GM12878 (cell line): ENCODE measurements around the gene ABCG4. TPM values are rescaled to one million over a fixed set of nuclear protein-coding genes. Genes with fewer than 3 reads are reported as not detected.

ENCODE experiments used
- ATAC-seq: fragments of 200-7000 bp; cut with Tn5 transposase; 3 replicates; pipeline ENCODE4 v1.9.1; 2020; ENCODE audit warnings: mild to moderate bottlenecking, moderate library complexity
- BruUV-seq: library from RNA; stranded (reverse); fragments of 400-500 nt; replicated peaks from 2 replicates; lab custom pipeline; 2021; lab: Mats Ljungman, UMichigan
- CTCF ChIA-PET: fragments of 300-600 bp; sonication (Branson Sonifier 250); formaldehyde crosslinking; extraction: SDS; loops from one replicate; lab custom pipeline; 2021; ENCODE audit warnings: inconsistent platforms; lab: Yijun Ruan, JAX
- POLR2A ChIA-PET: fragments of 350-600 bp; formaldehyde crosslinking; extraction: SDS; loops from one replicate; lab custom pipeline; 2021; ENCODE audit warnings: inconsistent platforms; lab: Charles Lee
- RAD21 ChIA-PET: fragments of 300-600 bp; sonication (Branson Sonifier 250); formaldehyde crosslinking; loops from one replicate; lab custom pipeline; 2023; ENCODE audit warnings: antibody characterized with exemption; ENCODE audit not compliant: unreplicated experiment; lab: Charles Lee
- SMC1A ChIA-PET: fragments of 300-600 bp; sonication (Branson Sonifier 250); formaldehyde crosslinking; loops from one replicate; lab custom pipeline; 2023; ENCODE audit not compliant: unreplicated experiment, uncharacterized antibody; lab: Charles Lee
- DNase-seq: peaks from one replicate; pipeline ENCODE4 v3.0.0-alpha.2; 2011; ENCODE audit warnings: low read depth, low spot score
- FAIRE-seq: peaks from 3 replicates; lab custom pipeline; 2011; peaks lifted over from hg19 to GRCh38; lab: Jason Lieb, UNC
- H2AFZ ChIP-seq: 2 replicates; pipeline ENCODE4 v1.6.0; 2011; ENCODE audit warnings: low read depth, low read length, control low read depth; ENCODE audit not compliant: control insufficient read depth
- H3K27ac ChIP-seq: 2 replicates; pipeline ENCODE4 v1.5.1; 2011; ENCODE audit warnings: control low read depth; ENCODE audit not compliant: control insufficient read depth, insufficient read depth
- H3K27me3 ChIP-seq, 2 experiments: replicated peaks in 1 of 2; 2 replicates each; pipeline versions ENCODE4 v1.6.0 to v1.6.1; 2011; ENCODE audit warnings: low read length in 1 of 2; ENCODE audit not compliant: control insufficient read depth in 2 of 2, insufficient read depth in 2 of 2
- H3K36me3 ChIP-seq, 2 experiments: 2 replicates each; pipeline ENCODE4 v1.5.1; 2011; ENCODE audit warnings: low read length in 1 of 2; ENCODE audit not compliant: control insufficient read depth in 2 of 2, insufficient read depth in 2 of 2
- H3K4me1 ChIP-seq: 2 replicates; pipeline ENCODE4 v1.6.1; 2011; ENCODE audit warnings: mild to moderate bottlenecking, low read length, moderate library complexity, mixed read lengths; ENCODE audit not compliant: control insufficient read depth, insufficient read depth
- H3K4me2 ChIP-seq: 2 replicates; pipeline ENCODE4 v1.6.0; 2011; ENCODE audit warnings: control low read depth; ENCODE audit not compliant: control insufficient read depth, insufficient read depth
- H3K4me3 ChIP-seq: fragments of 200-600 bp; sonication (generic); 2 replicates; pipeline ENCODE4 v1.5.1; 2016
- H3K79me2 ChIP-seq: 2 replicates; pipeline ENCODE4 v1.6.0; 2011; ENCODE audit warnings: low read length; ENCODE audit not compliant: control insufficient read depth, insufficient read depth
- H3K9ac ChIP-seq: 2 replicates; pipeline ENCODE4 v1.8.0; 2011; ENCODE audit warnings: low read length, control low read depth, mixed read lengths; ENCODE audit not compliant: control insufficient read depth, insufficient read depth
- H3K9me3 ChIP-seq: replicated peaks from 3 replicates; pipeline ENCODE4 v1.5.1; 2011; ENCODE audit warnings: mild to moderate bottlenecking, low read length; ENCODE audit not compliant: control insufficient read depth, insufficient read depth
- H4K20me1 ChIP-seq: 2 replicates; pipeline ENCODE4 v1.6.0; 2011; ENCODE audit not compliant: control insufficient read depth, insufficient read depth
- BCL11A ChIP-seq: IDR thresholded peaks from 2 replicates; pipeline ENCODE4 v1.6.1; 2011; ENCODE audit warnings: low read depth, low read length
- BMI1 ChIP-seq: fragments of 450-650 bp; IDR thresholded peaks from 2 replicates; pipeline ENCODE4 v1.6.1; 2016; ENCODE audit warnings: mild to moderate bottlenecking, moderate library complexity, borderline replicate concordance
- CREM ChIP-seq: IDR thresholded peaks from 2 replicates; pipeline ENCODE4 v1.6.1; 2014; ENCODE audit warnings: antibody characterized with exemption, low read depth
- IRF4 ChIP-seq: IDR thresholded peaks from 2 replicates; pipeline ENCODE4 v1.6.1; 2011; ENCODE audit warnings: low read depth, low read length
- MYB ChIP-seq: fragments of 150-350 bp; IDR thresholded peaks from 2 replicates; pipeline ENCODE4 v1.6.1; 2014; ENCODE audit warnings: mild to moderate bottlenecking, low read depth, low read length, borderline replicate concordance
- PAX5 ChIP-seq: IDR thresholded peaks from 2 replicates; pipeline ENCODE4 v1.6.1; 2011; ENCODE audit warnings: low read depth, low read length, borderline replicate concordance
- SMAD1 ChIP-seq: fragments of 450-650 bp; IDR thresholded peaks from 2 replicates; pipeline ENCODE4 v1.6.1; 2018; ENCODE audit warnings: mild to moderate bottlenecking, low read depth; ENCODE audit not compliant: partially characterized antibody
- SMAD5 ChIP-seq: IDR thresholded peaks from 2 replicates; pipeline ENCODE4 v1.6.1; 2016; ENCODE audit warnings: antibody characterized with exemption, low read depth
- SRF ChIP-seq, 2 experiments: IDR thresholded peaks; 2 replicates each; pipeline ENCODE4 v1.6.1; 2011; ENCODE audit warnings: low read depth in 2 of 2, low read length in 2 of 2, mild to moderate bottlenecking in 1 of 2, moderate library complexity in 1 of 2
- YY1 ChIP-seq: IDR thresholded peaks from 2 replicates; pipeline ENCODE4 v1.6.1; 2011; ENCODE audit warnings: low read depth, mild to moderate bottlenecking, low read length
- WGBS: methylation state at CpG from one replicate; pipeline ENCODE4 v1.1.6; 2016; ENCODE audit warnings: low lambda C conversion rate; ENCODE audit not compliant: insufficient replicate concordance, insufficient coverage; ENCODE audit errors: missing lambda C conversion rate; 5-methylcytosine and 5-hydroxymethylcytosine counted together
- in situ Hi-C: fragments of 300-500 bp; cut with MboI; formaldehyde crosslinking; loops from 9 replicates; pipeline ENCODE4 v1.14.3; 2018; ENCODE audit warnings: mixed read lengths
- intact Hi-C: fragments of 100-400 bp; cut with micrococcal nuclease; formaldehyde crosslinking; loops from one replicate; pipeline ENCODE4 v1.14.2; 2022; ENCODE audit not compliant: unreplicated experiment
- polyA plus RNA-seq, 11 experiments: library from polyadenylated mRNA; depleted of rRNA in 4 of 11; unstranded in 6 of 11; stranded (reverse) in 5 of 11; fragments of >200 nt; fragmentation: Nextera tagmentation in 4 of 11; fragmentation: Illumina TruSeq in 1 of 11; extraction: Ambion mirVana in 4 of 11; extraction: Trizol in 1 of 11; gene quantifications; 1 replicate in 1 of 11; 2 replicates in 10 of 11; pipeline versions ENCODE4 v1.2.1 to v1.2.3, GENCODE V29; 2011 to 2016; ENCODE audit warnings: inconsistent platforms in 2 of 11, missing spikeins in 2 of 11, low read depth in 1 of 11
- total RNA-seq, 4 experiments: library from RNA; depleted of rRNA in 3 of 4; stranded (reverse); fragments of >200 nt in 3 of 4; fragmentation: Illumina TruSeq in 1 of 4; extraction: Trizol in 1 of 4; gene quantifications; 2 replicates each; pipeline versions ENCODE4 v1.2.1 to v1.2.3, GENCODE V29; 2013 to 2021
- TF ChIP-seq, protein P1 (sequence below): fragments of 450-650 bp; IDR thresholded peaks from 2 replicates; pipeline ENCODE4 v1.6.1; 2016; ENCODE audit warnings: mild to moderate bottlenecking

The ABCG4 gene
- total and polyA plus RNA-seq, 10 of the 15 experiments (the other 5 are each of a cell fraction or from before 2014, with no cell fraction given), result not detected

DNA sequence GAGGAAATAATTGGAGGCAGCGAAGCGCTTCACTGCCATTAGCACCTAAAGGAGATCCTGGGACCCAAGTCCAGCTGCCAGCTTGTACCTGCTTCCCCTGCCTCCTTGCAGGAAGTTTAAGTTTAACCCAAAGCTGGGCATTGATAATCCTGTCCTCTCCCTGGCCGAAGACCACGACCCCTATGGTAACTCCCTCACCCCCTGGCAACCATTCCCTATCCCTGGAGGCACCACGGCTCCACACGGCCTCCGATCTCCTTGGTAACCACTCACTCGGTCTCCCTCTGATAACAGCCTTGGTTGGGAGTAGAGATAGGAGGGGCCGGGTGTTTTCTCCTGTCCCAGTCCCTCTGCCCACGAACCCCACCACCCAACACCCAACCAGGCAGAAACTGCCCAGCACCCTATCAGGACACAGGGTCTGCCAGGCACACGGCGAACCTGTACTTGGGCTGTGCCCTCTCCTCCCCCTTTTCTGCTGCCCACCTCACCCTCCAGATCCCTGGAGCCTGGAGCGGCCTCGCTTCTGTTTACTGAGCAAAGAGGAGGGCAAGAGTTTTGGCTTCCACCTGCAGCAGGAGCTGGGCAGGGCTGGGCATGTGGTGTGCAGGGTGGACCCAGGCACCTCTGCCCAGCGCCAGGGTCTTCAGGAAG lies 37.3 kb downstream of the ABCG4 start:
- no peaks in the 10 kb centered on the region for H4K20me1 ChIP-seq
- no peak for FAIRE-seq
- in situ Hi-C loops, result no loop called here
- RAD21 ChIA-PET, result no interaction called here
- ATAC-seq, result no peak
- no peaks in the 10 kb centered on the region for H3K36me3 ChIP-seq
- CTCF ChIA-PET, result no interaction called here
- no peaks in the 10 kb centered on the region; the same call in 2 of the 3 replicates for H3K9me3 ChIP-seq
- no peaks in the 10 kb centered on the region for H3K27me3 ChIP-seq
- no peak overlapping the region for H2AFZ ChIP-seq
- DNase-seq, result no peak
- TF ChIP-seq BCL11A (no peak), SMAD1 (no peak), SMAD5 (no peak), MYB (no peak), PAX5 (no peak), SRF (IDR thresholded peaks at IDR 0.05; ENCODE audit: low read depth in 2 of 2, low read length in 2 of 2) (no peak), CREM (no peak), YY1 (no peak), IRF4 (no peak), BMI1 (no peak)
- TF ChIP-seq, protein P1, sequence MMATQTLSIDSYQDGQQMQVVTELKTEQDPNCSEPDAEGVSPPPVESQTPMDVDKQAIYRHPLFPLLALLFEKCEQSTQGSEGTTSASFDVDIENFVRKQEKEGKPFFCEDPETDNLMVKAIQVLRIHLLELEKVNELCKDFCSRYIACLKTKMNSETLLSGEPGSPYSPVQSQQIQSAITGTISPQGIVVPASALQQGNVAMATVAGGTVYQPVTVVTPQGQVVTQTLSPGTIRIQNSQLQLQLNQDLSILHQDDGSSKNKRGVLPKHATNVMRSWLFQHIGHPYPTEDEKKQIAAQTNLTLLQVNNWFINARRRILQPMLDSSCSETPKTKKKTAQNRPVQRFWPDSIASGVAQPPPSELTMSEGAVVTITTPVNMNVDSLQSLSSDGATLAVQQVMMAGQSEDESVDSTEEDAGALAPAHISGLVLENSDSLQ, result no peak
- TF ChIP-seq, all 136 proteins: peak for 0
- ChIA-PET SMC1A (no interaction called here), POLR2A (no interaction called here)
- WGBS, result 65% methylated on average over 15 of the region's 15 CpGs
- BruUV-seq, result no TSS peak
- no peaks in the 10 kb centered on the region for H3K79me2 ChIP-seq
- H3K9ac ChIP-seq, result no peak overlapping the region
- no peaks in the 10 kb centered on the region for H3K4me1 ChIP-seq
- H3K4me2 ChIP-seq, result no peak overlapping the region
- no peak overlapping the region for H3K27ac ChIP-seq
- no peak overlapping the region for H3K4me3 ChIP-seq
- intact Hi-C loops, result no loop called here
